Endothelial cell of umbilical vein (primary cell): ENCODE measurements around the gene PCDHB6.
"Not testable (repeated sequence)": the region's sequence is repeated elsewhere in the genome, so short reads cannot be mapped to it uniquely, and the experiment has no call there.

Source experiments
- EZH2 ChIP-seq: IDR thresholded peaks from 2 replicates; pipeline ENCODE4 v1.6.1; 2012; ENCODE audit warnings: borderline replicate concordance, low read depth, mild to moderate bottlenecking, moderate library complexity, low read length, inconsistent platforms; ENCODE audit not compliant: severe bottlenecking
- FOS ChIP-seq: IDR thresholded peaks from 2 replicates; pipeline ENCODE4 v1.6.1; 2011; ENCODE audit warnings: mild to moderate bottlenecking, low read length, moderate library complexity, borderline replicate concordance; ENCODE audit not compliant: insufficient read depth
- GATA2 ChIP-seq: IDR thresholded peaks from 2 replicates; pipeline ENCODE4 v1.7.0; 2011; ENCODE audit warnings: low read depth, mild to moderate bottlenecking, moderate library complexity, mixed read lengths, low read length; ENCODE audit not compliant: insufficient read length, insufficient read depth
- JUN ChIP-seq: IDR thresholded peaks from 2 replicates; pipeline ENCODE4 v1.6.1; 2011; ENCODE audit warnings: borderline replicate concordance, low read depth; ENCODE audit not compliant: insufficient read length, insufficient read depth
- MYC ChIP-seq: IDR thresholded peaks from one replicate; pipeline ENCODE4 v1.6.1; 2011; ENCODE audit warnings: mild to moderate bottlenecking, low read depth, low read length
- POLR2A ChIP-seq: IDR thresholded peaks from 2 replicates; pipeline ENCODE4 v1.6.1; 2012; ENCODE audit warnings: low read depth, mild to moderate bottlenecking, control low read depth, low read length
- POLR2AphosphoS5 ChIP-seq: IDR thresholded peaks from 2 replicates; pipeline ENCODE4 v1.6.1; 2012; ENCODE audit warnings: low read depth, mild to moderate bottlenecking, control low read depth, low read length, moderate library complexity; ENCODE audit not compliant: insufficient read depth
- TF ChIP-seq, protein P1 (sequence below), 2 donors: IDR thresholded peaks; 1 replicate in 1 of 2; 2 replicates in 1 of 2; pipeline ENCODE4 v1.5.1; 2011; ENCODE audit warnings: low read length in 2 of 2, mild to moderate bottlenecking in 2 of 2, moderate library complexity in 2 of 2, control low read depth in 1 of 2, inconsistent platforms in 1 of 2, low read depth in 1 of 2; ENCODE audit not compliant: insufficient read depth in 1 of 2; ENCODE audit errors: extremely low read depth in 1 of 2
- TF ChIP-seq, protein P2 (sequence below): IDR thresholded peaks from 2 replicates; pipeline ENCODE4 v1.6.1; 2011; ENCODE audit not compliant: insufficient read depth, insufficient read length

DNA sequence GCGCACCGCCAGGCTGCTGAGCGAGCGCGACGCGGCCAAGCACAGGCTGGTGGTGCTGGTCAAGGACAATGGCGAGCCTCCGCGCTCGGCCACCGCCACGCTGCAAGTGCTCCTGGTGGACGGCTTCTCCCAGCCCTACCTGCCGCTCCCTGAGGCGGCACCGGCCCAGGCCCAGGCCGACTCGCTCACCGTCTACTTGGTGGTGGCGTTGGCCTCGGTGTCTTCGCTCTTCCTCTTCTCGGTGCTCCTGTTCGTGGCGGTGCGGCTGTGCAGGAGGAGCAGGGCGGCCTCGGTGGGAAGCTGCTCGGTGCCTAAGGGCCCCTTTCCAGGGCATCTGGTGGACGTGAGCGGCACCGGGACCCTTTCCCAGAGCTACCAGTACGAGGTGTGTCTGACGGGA, 51.8 kb downstream of the PCDHB6 start:
- TF ChIP-seq, protein P1, sequence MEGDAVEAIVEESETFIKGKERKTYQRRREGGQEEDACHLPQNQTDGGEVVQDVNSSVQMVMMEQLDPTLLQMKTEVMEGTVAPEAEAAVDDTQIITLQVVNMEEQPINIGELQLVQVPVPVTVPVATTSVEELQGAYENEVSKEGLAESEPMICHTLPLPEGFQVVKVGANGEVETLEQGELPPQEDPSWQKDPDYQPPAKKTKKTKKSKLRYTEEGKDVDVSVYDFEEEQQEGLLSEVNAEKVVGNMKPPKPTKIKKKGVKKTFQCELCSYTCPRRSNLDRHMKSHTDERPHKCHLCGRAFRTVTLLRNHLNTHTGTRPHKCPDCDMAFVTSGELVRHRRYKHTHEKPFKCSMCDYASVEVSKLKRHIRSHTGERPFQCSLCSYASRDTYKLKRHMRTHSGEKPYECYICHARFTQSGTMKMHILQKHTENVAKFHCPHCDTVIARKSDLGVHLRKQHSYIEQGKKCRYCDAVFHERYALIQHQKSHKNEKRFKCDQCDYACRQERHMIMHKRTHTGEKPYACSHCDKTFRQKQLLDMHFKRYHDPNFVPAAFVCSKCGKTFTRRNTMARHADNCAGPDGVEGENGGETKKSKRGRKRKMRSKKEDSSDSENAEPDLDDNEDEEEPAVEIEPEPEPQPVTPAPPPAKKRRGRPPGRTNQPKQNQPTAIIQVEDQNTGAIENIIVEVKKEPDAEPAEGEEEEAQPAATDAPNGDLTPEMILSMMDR (IDR thresholded peaks at IDR 0.05; ENCODE audit: extremely low read depth in 1 of 2, insufficient read depth in 1 of 2, low read depth in 1 of 2, low read length in 2 of 2): not testable (repeated sequence)
- TF ChIP-seq JUN, POLR2A, EZH2, FOS, POLR2AphosphoS5, GATA2, MYC: not testable (repeated sequence)
- TF ChIP-seq, protein P2, sequence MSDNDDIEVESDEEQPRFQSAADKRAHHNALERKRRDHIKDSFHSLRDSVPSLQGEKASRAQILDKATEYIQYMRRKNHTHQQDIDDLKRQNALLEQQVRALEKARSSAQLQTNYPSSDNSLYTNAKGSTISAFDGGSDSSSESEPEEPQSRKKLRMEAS: not testable (repeated sequence)
